Measurements from ENCODE around the gene KRTAP10-3. TPM values are rescaled to one million over a fixed set of nuclear protein-coding genes. Genes with fewer than 3 reads are reported as not detected.

KRTAP10-3 gene
- polyA plus RNA-seq, 1 of the 3 experiments (the other 2 are of a cell fraction), result not detected

DNA sequence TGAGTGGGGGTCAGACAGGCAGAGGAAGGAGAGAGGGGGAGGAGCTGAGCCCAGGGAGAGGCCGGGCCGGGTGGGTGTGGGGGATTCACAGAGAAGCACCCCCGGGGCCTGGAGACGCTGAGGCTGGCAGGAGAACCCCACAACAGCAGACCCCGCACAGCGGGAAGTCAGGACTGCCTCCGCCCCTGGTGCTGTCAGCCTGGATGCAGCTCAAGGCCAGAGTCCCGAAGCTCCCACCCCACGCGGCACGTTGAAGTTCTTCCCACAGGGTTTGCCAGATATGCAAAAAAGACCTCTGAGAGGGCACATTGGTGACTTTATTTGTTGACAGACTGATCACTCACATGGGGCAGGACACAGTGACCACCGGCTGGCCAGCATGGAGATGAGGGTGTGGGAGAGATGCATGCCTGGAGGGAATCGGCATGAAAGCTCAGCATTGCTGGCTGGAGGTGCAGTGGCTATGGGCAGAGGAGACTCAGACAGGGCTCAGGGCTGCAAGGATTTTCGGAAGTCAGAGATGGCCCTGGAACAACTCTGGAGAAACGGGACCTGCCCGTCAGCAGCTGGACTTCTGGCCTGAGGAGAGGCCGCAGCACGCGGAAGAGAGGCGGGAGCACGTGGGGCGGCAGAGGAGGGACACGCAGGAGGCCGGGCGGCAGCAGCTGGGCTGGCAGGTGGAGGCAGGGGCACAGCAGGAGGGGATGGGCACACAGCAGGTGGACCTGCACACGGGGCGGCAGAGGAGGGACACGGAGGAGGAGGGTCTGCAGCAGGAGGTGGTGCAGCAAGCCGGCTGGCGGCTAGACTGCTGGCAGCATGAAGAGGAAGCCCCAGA lies 885 bp downstream of the KRTAP10-3 start (continued):
- TF ChIP-seq JUND (IDR thresholded peaks at IDR 0.05) (no peak), RCOR1 (IDR thresholded peaks at IDR 0.05; ENCODE audit: low read length) (no peak), SMC3 (IDR thresholded peaks at IDR 0.05; ENCODE audit: low read depth, low read length) (no peak), EZH2phosphoT487 (IDR thresholded peaks at IDR 0.05; ENCODE audit: borderline replicate concordance, low read depth) (no peak), ELF1 (IDR thresholded peaks at IDR 0.05) (no peak), TAF1 (IDR thresholded peaks at IDR 0.05; ENCODE audit: borderline replicate concordance, low read depth, low read length) (no peak)
- TF ChIP-seq, protein P1, sequence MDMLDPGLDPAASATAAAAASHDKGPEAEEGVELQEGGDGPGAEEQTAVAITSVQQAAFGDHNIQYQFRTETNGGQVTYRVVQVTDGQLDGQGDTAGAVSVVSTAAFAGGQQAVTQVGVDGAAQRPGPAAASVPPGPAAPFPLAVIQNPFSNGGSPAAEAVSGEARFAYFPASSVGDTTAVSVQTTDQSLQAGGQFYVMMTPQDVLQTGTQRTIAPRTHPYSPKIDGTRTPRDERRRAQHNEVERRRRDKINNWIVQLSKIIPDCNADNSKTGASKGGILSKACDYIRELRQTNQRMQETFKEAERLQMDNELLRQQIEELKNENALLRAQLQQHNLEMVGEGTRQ (IDR thresholded peaks at IDR 0.05; ENCODE audit: borderline replicate concordance, low read depth, low read length), result no peak
- TF ChIP-seq, protein P2, sequence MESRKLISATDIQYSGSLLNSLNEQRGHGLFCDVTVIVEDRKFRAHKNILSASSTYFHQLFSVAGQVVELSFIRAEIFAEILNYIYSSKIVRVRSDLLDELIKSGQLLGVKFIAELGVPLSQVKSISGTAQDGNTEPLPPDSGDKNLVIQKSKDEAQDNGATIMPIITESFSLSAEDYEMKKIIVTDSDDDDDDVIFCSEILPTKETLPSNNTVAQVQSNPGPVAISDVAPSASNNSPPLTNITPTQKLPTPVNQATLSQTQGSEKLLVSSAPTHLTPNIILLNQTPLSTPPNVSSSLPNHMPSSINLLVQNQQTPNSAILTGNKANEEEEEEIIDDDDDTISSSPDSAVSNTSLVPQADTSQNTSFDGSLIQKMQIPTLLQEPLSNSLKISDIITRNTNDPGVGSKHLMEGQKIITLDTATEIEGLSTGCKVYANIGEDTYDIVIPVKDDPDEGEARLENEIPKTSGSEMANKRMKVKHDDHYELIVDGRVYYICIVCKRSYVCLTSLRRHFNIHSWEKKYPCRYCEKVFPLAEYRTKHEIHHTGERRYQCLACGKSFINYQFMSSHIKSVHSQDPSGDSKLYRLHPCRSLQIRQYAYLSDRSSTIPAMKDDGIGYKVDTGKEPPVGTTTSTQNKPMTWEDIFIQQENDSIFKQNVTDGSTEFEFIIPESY (IDR thresholded peaks at IDR 0.05; ENCODE audit: borderline replicate concordance, low read depth), result no peak

DNA sequence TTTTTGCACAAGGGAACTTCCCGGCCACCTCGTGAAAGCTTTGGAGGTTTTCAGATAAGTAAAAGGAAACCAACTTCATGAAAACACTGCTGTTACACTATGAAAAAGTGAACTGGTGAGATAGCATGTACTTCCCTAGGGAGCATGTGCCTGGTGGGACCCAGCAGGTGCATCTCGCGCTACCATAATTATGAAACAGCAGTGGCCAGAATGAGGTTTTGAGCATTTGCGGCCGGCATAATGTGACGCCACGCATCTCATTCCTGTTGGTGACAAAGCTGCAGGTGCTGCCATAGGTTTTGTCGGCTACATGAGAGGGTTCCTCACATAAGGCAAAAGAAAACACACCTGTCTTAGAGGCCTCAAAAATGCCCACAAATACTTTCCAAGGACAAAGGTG lies 1.7 kb downstream of the KRTAP10-3 start:
- no peaks in the 10 kb centered on the region for H4K20me1 ChIP-seq (ENCODE audit: insufficient read depth)
- WGBS (ENCODE audit: low lambda C conversion rate), result 55% methylated on average over 5 of the region's 9 CpGs

More for the DNA sequence above, 1.7 kb downstream of the KRTAP10-3 start:
- Histone ChIP-seq H3F3A (replicated peaks; ENCODE audit: insufficient read depth) (no peaks in the 10 kb centered on the region), H3K9me2 (no peaks in the 10 kb centered on the region), H2AFZ (ENCODE audit: low read depth) (no peak overlapping the region), H3K4me1 (ENCODE audit: control insufficient read depth in 1 of 2, insufficient read depth in 2 of 2, low read depth in 1 of 2, low read length in 1 of 2) (no peaks in the 10 kb centered on the region), H3K27ac (ENCODE audit: low read depth in 2 of 2, low read length in 1 of 2) (no peak overlapping the region), H3K79me2 (ENCODE audit: insufficient read depth) (no peaks in the 10 kb centered on the region), H3K4me3 (ENCODE audit: low read depth in 2 of 2, low read length in 1 of 2) (no peak overlapping the region), H3K36me3 (replicated peaks in 1 of 2; ENCODE audit: control insufficient read depth in 1 of 2, insufficient read depth in 2 of 2, low read length in 1 of 2) (no peaks in the 10 kb centered on the region), H3K4me2 (no peak overlapping the region), H3K9ac (no peak overlapping the region), H3K27me3 (ENCODE audit: insufficient read depth) (peaks cover 59% of the 10 kb centered on the region), H3K9me3 (no peaks in the 10 kb centered on the region)
- no peak for DNase-seq
- TF ChIP-seq POLR2AphosphoS5 (IDR thresholded peaks at IDR 0.05; ENCODE audit: low read depth, low read length) (no peak), GABPA (IDR thresholded peaks at IDR 0.05; ENCODE audit: low read depth) (no peak), MEF2A (IDR thresholded peaks at IDR 0.05; ENCODE audit: borderline replicate concordance, low read depth) (no peak), YY1 (IDR thresholded peaks at IDR 0.05; ENCODE audit: low read depth) (no peak), RAD21 (IDR thresholded peaks at IDR 0.05; ENCODE audit: low read length) (no peak), FOSL2 (IDR thresholded peaks at IDR 0.05; ENCODE audit: borderline replicate concordance, low read depth) (no peak), TEAD4 (IDR thresholded peaks at IDR 0.05; ENCODE audit: borderline replicate concordance, insufficient read depth) (no peak), NFIC (IDR thresholded peaks at IDR 0.05; ENCODE audit: borderline replicate concordance) (no peak), FOXJ3 (CRISPR knock-in tag; IDR thresholded peaks at IDR 0.05) (no peak), ELF1 (IDR thresholded peaks at IDR 0.05) (no peak), TAF1 (IDR thresholded peaks at IDR 0.05; ENCODE audit: borderline replicate concordance, low read depth, low read length) (no peak), TCF12 (IDR thresholded peaks at IDR 0.05) (no peak), FOXM1 (IDR thresholded peaks at IDR 0.05; ENCODE audit: low read depth) (no peak), EP300 (IDR thresholded peaks at IDR 0.05; ENCODE audit: borderline replicate concordance in 1 of 2, low read depth in 1 of 2, low read length in 1 of 2) (no peak), MXI1 (IDR thresholded peaks at IDR 0.05; ENCODE audit: low read depth, low read length) (no peak), GATA2 (CRISPR knock-in tag; IDR thresholded peaks at IDR 0.05) (no peak)
- TF ChIP-seq, protein P3, sequence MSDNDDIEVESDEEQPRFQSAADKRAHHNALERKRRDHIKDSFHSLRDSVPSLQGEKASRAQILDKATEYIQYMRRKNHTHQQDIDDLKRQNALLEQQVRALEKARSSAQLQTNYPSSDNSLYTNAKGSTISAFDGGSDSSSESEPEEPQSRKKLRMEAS (IDR thresholded peaks at IDR 0.05; ENCODE audit: low read depth), result no peak
- TF ChIP-seq, protein P4, sequence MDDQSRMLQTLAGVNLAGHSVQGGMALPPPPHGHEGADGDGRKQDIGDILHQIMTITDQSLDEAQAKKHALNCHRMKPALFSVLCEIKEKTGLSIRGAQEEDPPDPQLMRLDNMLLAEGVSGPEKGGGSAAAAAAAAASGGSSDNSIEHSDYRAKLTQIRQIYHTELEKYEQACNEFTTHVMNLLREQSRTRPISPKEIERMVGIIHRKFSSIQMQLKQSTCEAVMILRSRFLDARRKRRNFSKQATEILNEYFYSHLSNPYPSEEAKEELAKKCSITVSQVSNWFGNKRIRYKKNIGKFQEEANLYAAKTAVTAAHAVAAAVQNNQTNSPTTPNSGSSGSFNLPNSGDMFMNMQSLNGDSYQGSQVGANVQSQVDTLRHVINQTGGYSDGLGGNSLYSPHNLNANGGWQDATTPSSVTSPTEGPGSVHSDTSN (IDR thresholded peaks at IDR 0.05), result no peak
- TF ChIP-seq, protein P5, sequence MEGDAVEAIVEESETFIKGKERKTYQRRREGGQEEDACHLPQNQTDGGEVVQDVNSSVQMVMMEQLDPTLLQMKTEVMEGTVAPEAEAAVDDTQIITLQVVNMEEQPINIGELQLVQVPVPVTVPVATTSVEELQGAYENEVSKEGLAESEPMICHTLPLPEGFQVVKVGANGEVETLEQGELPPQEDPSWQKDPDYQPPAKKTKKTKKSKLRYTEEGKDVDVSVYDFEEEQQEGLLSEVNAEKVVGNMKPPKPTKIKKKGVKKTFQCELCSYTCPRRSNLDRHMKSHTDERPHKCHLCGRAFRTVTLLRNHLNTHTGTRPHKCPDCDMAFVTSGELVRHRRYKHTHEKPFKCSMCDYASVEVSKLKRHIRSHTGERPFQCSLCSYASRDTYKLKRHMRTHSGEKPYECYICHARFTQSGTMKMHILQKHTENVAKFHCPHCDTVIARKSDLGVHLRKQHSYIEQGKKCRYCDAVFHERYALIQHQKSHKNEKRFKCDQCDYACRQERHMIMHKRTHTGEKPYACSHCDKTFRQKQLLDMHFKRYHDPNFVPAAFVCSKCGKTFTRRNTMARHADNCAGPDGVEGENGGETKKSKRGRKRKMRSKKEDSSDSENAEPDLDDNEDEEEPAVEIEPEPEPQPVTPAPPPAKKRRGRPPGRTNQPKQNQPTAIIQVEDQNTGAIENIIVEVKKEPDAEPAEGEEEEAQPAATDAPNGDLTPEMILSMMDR (IDR thresholded peaks at IDR 0.05), result no peak
- TF ChIP-seq, protein P6, sequence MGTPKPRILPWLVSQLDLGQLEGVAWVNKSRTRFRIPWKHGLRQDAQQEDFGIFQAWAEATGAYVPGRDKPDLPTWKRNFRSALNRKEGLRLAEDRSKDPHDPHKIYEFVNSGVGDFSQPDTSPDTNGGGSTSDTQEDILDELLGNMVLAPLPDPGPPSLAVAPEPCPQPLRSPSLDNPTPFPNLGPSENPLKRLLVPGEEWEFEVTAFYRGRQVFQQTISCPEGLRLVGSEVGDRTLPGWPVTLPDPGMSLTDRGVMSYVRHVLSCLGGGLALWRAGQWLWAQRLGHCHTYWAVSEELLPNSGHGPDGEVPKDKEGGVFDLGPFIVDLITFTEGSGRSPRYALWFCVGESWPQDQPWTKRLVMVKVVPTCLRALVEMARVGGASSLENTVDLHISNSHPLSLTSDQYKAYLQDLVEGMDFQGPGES (IDR thresholded peaks at IDR 0.05; ENCODE audit: low read depth, low read length), result no peak
- POLR2A ChIA-PET, result no interaction called here
- CTCF ChIA-PET, result no interaction called here

Measured in SK-N-SH (cell line).